Endodermal cell (in vitro differentiated cells): ENCODE measurements around the gene KRTAP5-8. TPM values are rescaled to one million over a fixed set of nuclear protein-coding genes. Genes with fewer than 3 reads are reported as not detected.

ENCODE experiments used
- DNase-seq: peaks from one replicate; pipeline ENCODE4 v3.0.0-alpha.2; 2017
- H3K27ac ChIP-seq: 2 replicates; pipeline ENCODE4 v1.5.1; 2013; ENCODE audit warnings: mild to moderate bottlenecking, low read depth, low read length, moderate library complexity
- H3K27me3 ChIP-seq: 2 replicates; pipeline ENCODE4 v1.6.1; 2013; ENCODE audit warnings: mild to moderate bottlenecking, low read length, moderate library complexity; ENCODE audit not compliant: insufficient read depth, control insufficient read depth, poor library complexity, severe bottlenecking
- H3K36me3 ChIP-seq: 2 replicates; pipeline ENCODE4 v1.7.0; 2013; ENCODE audit warnings: mild to moderate bottlenecking, low read length, moderate library complexity; ENCODE audit not compliant: control insufficient read depth, insufficient read depth
- H3K4me1 ChIP-seq: one replicate; pipeline ENCODE4 v1.7.0; 2013; ENCODE audit warnings: low read length; ENCODE audit not compliant: control insufficient read depth, insufficient read depth
- H3K4me3 ChIP-seq: 2 replicates; pipeline ENCODE4 v1.5.1; 2013; ENCODE audit warnings: mild to moderate bottlenecking, low read length, moderate library complexity
- H3K9ac ChIP-seq: 2 replicates; pipeline ENCODE4 v1.6.1; 2013; ENCODE audit warnings: mild to moderate bottlenecking, low read length, moderate library complexity; ENCODE audit not compliant: poor library complexity, severe bottlenecking; ENCODE audit errors: extremely low read depth
- H3K9me3 ChIP-seq: 2 replicates; pipeline ENCODE4 v1.6.1; 2013; ENCODE audit warnings: mild to moderate bottlenecking, low read length, moderate library complexity; ENCODE audit not compliant: control insufficient read depth
- H3K27ac Mint-ChIP-seq: 2 replicates; pipeline ENCODE4 v1.8.0; 2020; ENCODE audit warnings: mixed read lengths
- H3K27me3 Mint-ChIP-seq: 2 replicates; pipeline ENCODE4 v1.8.0; 2021; ENCODE audit warnings: mild to moderate bottlenecking, mixed read lengths; ENCODE audit not compliant: insufficient read depth
- H3K36me3 Mint-ChIP-seq: 2 replicates; pipeline ENCODE4 v1.8.0; 2020; ENCODE audit warnings: low read depth, mixed read lengths
- H3K4me1 Mint-ChIP-seq: 2 replicates; pipeline ENCODE4 v1.8.0; 2020; ENCODE audit warnings: mixed read lengths
- H3K4me3 Mint-ChIP-seq: 2 replicates; pipeline ENCODE4 v1.8.0; 2020; ENCODE audit warnings: mild to moderate bottlenecking, moderate library complexity, mixed read lengths
- H3K9me3 Mint-ChIP-seq: 2 replicates; pipeline ENCODE4 v1.8.0; 2020; ENCODE audit warnings: mild to moderate bottlenecking, mixed read lengths
- WGBS, 2 experiments: methylation state at CpG; one replicate each; pipeline versions ENCODE4 v1.1.5 to v1.1.7; 2013; ENCODE audit warnings: missing lambda C conversion rate in 2 of 2, mixed read lengths in 1 of 2; ENCODE audit not compliant: insufficient coverage in 1 of 2, insufficient read length in 1 of 2; 5-methylcytosine and 5-hydroxymethylcytosine counted together
- total RNA-seq, 2 donors: library from RNA; stranded (reverse); fragmentation: NEBNext Ultra II Directional in 1 of 2; extraction: Animal tissue kit (Norgen Biotek cat#: 25700) in 1 of 2; gene quantifications; 2 replicates in 1 of 2; 3 replicates in 1 of 2; pipeline ENCODE4 v1.2.1, GENCODE V29; 2021
- TF ChIP-seq, protein P1 (sequence below): fragments of 200-600 bp; sonication (generic); conservative IDR thresholded peaks from 2 replicates; pipeline ENCODE4 v1.5.0; 2021; ENCODE audit warnings: antibody characterized with exemption, mild to moderate bottlenecking

The KRTAP5-8 gene
- total RNA-seq, 2 donors from 2014 or later = not detected

DNA sequence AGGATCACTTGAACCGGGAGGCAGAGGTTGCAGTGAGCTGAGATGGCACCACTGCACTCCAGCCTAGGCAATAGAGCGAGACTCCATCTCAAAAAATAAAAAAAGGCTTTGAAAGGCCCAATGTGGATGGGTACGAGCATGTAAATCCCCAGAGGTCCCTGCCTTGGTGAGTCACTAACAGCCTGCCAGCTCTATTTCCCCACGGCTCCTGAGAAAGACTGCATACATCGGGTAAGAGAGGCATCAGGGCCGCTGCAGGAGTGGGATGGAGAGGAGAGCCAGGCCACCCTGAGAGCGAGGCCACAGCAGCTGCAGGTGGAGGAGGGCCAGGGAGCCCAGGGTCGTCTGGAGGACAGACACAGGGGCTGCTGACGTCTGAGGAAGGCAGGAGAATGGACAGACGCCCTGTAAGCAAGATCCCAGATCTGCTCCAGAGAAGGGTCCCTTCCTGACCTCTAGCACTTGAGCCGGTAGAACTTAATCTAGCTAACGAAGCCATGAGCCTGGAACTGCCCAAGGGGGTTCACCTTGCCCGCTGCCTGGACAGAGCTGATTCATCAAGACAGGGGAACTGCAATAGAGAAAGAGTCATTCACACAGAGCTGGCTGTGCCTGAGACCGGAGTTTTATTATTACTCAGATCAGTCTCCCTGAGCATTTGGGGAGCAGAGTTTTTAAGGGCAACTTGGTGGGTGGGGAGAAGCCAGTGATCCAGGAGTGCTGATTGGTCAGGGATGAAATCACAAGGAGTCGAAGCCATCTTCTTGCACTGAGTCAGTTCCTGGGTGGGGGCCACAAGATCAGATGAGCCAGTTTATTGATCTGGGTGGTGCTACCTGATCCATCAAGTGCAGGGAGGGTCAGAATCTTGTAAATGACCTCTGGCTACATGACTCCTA lies 5.3 kb downstream of the KRTAP5-8 start:
- TF ChIP-seq, protein P1, sequence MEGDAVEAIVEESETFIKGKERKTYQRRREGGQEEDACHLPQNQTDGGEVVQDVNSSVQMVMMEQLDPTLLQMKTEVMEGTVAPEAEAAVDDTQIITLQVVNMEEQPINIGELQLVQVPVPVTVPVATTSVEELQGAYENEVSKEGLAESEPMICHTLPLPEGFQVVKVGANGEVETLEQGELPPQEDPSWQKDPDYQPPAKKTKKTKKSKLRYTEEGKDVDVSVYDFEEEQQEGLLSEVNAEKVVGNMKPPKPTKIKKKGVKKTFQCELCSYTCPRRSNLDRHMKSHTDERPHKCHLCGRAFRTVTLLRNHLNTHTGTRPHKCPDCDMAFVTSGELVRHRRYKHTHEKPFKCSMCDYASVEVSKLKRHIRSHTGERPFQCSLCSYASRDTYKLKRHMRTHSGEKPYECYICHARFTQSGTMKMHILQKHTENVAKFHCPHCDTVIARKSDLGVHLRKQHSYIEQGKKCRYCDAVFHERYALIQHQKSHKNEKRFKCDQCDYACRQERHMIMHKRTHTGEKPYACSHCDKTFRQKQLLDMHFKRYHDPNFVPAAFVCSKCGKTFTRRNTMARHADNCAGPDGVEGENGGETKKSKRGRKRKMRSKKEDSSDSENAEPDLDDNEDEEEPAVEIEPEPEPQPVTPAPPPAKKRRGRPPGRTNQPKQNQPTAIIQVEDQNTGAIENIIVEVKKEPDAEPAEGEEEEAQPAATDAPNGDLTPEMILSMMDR = no peak
- H3K36me3 ChIP-seq = no peaks in the 10 kb centered on the region
- Mint-ChIP-seq H3K9me3 (peaks cover 38% of the 10 kb centered on the region), H3K36me3 (peaks cover 10% of the 10 kb centered on the region), H3K4me3 (no peak overlapping the region), H3K27me3 (peaks cover 5% of the 10 kb centered on the region), H3K4me1 (peaks cover 35% of the 10 kb centered on the region), H3K27ac (no peak overlapping the region)
- 92 to 93% methylated on average over 12 to 15 of the region's 15 CpGs for WGBS, 2 experiments
- H3K27me3 ChIP-seq = no peaks in the 10 kb centered on the region
- H3K9ac ChIP-seq = no peak overlapping the region
- DNase-seq = no peak
- no peak overlapping the region for H3K4me3 ChIP-seq
- peaks cover 19% of the 10 kb centered on the region for H3K4me1 ChIP-seq
- H3K27ac ChIP-seq = no peak overlapping the region
- peaks cover 24% of the 10 kb centered on the region for H3K9me3 ChIP-seq

DNA sequence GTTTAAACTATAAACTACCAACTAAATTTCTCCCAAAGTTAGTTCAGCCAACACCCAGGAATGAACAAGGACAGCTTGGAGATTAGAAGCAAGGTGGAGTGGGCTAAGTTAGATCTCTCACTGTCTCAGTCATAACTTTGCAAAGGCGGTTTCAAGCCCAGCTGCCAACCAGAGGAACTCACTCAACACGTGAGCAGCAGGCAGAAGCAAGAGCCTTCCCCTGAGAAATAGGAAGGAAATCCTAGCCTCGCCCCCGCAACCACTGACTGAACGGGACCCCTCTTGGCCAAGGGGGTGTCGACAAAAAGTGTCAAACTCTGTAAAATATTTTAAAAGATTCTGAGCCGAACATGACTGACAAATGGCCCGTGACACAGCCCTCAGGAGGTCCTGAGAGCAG lies 6.0 kb downstream of the KRTAP5-8 start:
- Mint-ChIP-seq H3K9me3 (peaks cover 38% of the 10 kb centered on the region), H3K4me3 (peak overlapping the region; percentile 5), H3K27ac (no peak overlapping the region), H3K27me3 (peaks cover 9% of the 10 kb centered on the region), H3K36me3 (peaks cover 10% of the 10 kb centered on the region), H3K4me1 (peaks cover 31% of the 10 kb centered on the region)
- Histone ChIP-seq H3K36me3 (no peaks in the 10 kb centered on the region), H3K4me3 (peak overlapping the region; percentile 51), H3K9ac (no peak overlapping the region), H3K27ac (no peak overlapping the region), H3K9me3 (peaks cover 24% of the 10 kb centered on the region), H3K4me1 (peaks cover 19% of the 10 kb centered on the region), H3K27me3 (no peaks in the 10 kb centered on the region)
- 86 to 88% methylated on average over 8 of the region's 8 CpGs for WGBS, 2 experiments
- DNase-seq = no peak
- TF ChIP-seq, protein P1 = no peak

DNA sequence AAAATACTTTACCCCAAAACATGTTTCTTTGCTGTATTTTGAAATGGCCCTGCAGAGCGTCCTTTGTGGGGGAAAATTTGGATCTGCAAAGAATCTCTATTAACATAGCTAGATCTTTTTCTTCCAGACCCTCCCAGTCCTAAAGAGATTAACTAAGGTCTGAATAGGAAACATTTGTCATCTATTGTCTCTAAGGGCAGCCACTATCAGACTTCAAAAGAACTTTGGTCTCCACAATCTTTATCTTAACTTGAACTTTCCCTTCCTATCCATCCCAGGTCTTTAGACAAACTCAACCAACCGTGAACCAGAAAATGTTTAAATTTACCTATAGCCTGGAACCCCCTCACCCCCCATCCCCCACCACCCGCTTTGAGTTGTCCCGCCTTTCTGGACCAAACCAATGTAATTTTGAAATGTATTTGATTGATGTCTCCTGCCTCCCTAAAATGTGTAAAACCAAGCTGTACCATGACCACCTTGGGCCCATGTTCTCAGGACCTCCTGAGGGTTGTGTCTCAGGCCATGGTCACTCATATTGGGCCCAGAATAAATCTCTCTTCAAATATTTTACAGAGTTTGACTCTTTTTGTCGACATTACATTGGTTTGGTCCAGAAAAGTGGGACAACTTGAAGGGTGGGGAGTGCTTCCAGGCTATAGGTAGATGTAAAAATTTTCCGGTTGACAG lies 6.8 kb downstream of the KRTAP5-8 start:
- no peak for DNase-seq
- WGBS, 2 experiments = 64 to 68% methylated on average over 3 of the region's 6 CpGs

More for the DNA sequence above, 6.8 kb downstream of the KRTAP5-8 start:
- Histone ChIP-seq H3K27me3 (no peaks in the 10 kb centered on the region), H3K9ac (no peak overlapping the region), H3K36me3 (no peaks in the 10 kb centered on the region), H3K9me3 (peaks cover 24% of the 10 kb centered on the region), H3K27ac (no peak overlapping the region), H3K4me1 (peaks cover 19% of the 10 kb centered on the region), H3K4me3 (peak overlapping the region; percentile 51)
- Mint-ChIP-seq H3K4me1 (peaks cover 25% of the 10 kb centered on the region), H3K36me3 (peaks cover 10% of the 10 kb centered on the region), H3K9me3 (peaks cover 36% of the 10 kb centered on the region), H3K27me3 (peaks cover 17% of the 10 kb centered on the region), H3K4me3 (peak overlapping the region; percentile 5), H3K27ac (peak overlapping the region; percentile 16)
- TF ChIP-seq, protein P1 = no peak
